Vagina (tissue), 2 donors: ENCODE measurements around the gene MLF2.

ENCODE experiments used
- POLR2A ChIP-seq, 2 donors: fragments of 450-650 bp; IDR thresholded peaks; one replicate each; pipeline ENCODE4 v1.6.1; 2017; ENCODE audit warnings: antibody characterized with exemption in 2 of 2, mild to moderate bottlenecking in 2 of 2, moderate library complexity in 2 of 2
- POLR2AphosphoS5 ChIP-seq, 2 donors: sonication (generic); formaldehyde crosslinking; IDR thresholded peaks; one replicate each; pipeline ENCODE4 v1.9.0; 2017; ENCODE audit warnings: antibody characterized with exemption in 2 of 2, mild to moderate bottlenecking in 2 of 2, low read depth in 1 of 2; ENCODE audit not compliant: insufficient read depth in 1 of 2
- TF ChIP-seq, protein P1 (sequence below), 3 experiments: fragments of 450-650 bp in 2 of 3; fragments of 200-600 bp in 1 of 3; sonication (generic) in 1 of 3; IDR thresholded peaks; one replicate each; pipeline ENCODE4 v1.5.1; 2017 to 2019; ENCODE audit warnings: antibody characterized with exemption in 3 of 3, mild to moderate bottlenecking in 2 of 3, moderate library complexity in 2 of 3

DNA sequence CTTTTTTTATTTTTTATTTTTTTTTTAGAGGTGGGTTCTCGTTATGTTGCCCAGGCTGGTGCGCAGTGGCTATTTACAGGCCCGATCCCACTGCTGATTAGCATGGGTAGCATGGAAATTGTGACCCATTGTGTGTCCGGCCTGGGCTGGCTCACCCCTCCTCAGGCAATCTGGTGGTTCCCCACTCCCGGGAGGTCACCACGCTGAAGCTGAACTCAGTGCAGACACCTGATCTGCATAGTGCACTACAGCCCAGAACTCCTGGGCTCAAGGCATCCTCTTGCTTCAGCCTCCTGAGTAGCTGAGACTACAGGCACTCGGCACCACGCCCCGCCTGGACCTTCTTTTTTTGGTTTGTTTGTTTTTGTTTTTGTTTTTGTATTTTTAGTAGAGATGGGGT is 30.9 kb upstream of the MLF2 start:
- TF ChIP-seq POLR2AphosphoS5 (IDR thresholded peaks at IDR 0.05; ENCODE audit: insufficient read depth in 1 of 2, low read depth in 1 of 2) (no peak), POLR2A (IDR thresholded peaks at IDR 0.05) (no peak)
- TF ChIP-seq, protein P1, sequence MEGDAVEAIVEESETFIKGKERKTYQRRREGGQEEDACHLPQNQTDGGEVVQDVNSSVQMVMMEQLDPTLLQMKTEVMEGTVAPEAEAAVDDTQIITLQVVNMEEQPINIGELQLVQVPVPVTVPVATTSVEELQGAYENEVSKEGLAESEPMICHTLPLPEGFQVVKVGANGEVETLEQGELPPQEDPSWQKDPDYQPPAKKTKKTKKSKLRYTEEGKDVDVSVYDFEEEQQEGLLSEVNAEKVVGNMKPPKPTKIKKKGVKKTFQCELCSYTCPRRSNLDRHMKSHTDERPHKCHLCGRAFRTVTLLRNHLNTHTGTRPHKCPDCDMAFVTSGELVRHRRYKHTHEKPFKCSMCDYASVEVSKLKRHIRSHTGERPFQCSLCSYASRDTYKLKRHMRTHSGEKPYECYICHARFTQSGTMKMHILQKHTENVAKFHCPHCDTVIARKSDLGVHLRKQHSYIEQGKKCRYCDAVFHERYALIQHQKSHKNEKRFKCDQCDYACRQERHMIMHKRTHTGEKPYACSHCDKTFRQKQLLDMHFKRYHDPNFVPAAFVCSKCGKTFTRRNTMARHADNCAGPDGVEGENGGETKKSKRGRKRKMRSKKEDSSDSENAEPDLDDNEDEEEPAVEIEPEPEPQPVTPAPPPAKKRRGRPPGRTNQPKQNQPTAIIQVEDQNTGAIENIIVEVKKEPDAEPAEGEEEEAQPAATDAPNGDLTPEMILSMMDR (IDR thresholded peaks at IDR 0.05): no peak
